ENCODE data around the gene FAM120B. TPM values are rescaled to one million over a fixed set of nuclear protein-coding genes. Genes with fewer than 3 reads are reported as not detected.

The FAM120B gene
- total RNA-seq, 4 donors from 2014 or later: 10.7 to 17.0 (median 13.5) TPM

- DNase-seq: no peak
- no peak for TF ChIP-seq POLR2A (IDR thresholded peaks at IDR 0.05)
- TF ChIP-seq, protein P1, sequence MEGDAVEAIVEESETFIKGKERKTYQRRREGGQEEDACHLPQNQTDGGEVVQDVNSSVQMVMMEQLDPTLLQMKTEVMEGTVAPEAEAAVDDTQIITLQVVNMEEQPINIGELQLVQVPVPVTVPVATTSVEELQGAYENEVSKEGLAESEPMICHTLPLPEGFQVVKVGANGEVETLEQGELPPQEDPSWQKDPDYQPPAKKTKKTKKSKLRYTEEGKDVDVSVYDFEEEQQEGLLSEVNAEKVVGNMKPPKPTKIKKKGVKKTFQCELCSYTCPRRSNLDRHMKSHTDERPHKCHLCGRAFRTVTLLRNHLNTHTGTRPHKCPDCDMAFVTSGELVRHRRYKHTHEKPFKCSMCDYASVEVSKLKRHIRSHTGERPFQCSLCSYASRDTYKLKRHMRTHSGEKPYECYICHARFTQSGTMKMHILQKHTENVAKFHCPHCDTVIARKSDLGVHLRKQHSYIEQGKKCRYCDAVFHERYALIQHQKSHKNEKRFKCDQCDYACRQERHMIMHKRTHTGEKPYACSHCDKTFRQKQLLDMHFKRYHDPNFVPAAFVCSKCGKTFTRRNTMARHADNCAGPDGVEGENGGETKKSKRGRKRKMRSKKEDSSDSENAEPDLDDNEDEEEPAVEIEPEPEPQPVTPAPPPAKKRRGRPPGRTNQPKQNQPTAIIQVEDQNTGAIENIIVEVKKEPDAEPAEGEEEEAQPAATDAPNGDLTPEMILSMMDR (IDR thresholded peaks at IDR 0.05 in 4 of 5, conservative IDR thresholded peaks at IDR 0.05 in 1 of 5): no peak
Measured at GRCh38 chr6:170271771-170272314, 34.7 kb upstream of the FAM120B start.

GRCh38 chr6:170272341-170273065, 34.1 kb upstream of the FAM120B start:
- intact Hi-C loops (cut with DNase I; ENCODE audit: low total_unique reads): no loop called here
- Histone ChIP-seq H3K4me3 (peak overlapping the region in 1 of 4 donors; percentile 4), H3K4me1 (peaks cover 15 to 16% of the 10 kb centered on the region in 2 donors), H3K27ac (no peak overlapping the region), H3K27me3 (no peaks in the 10 kb centered on the region), H3K36me3 (no peaks in the 10 kb centered on the region), H3K9me3 (no peaks in the 10 kb centered on the region)
- TF ChIP-seq POLR2A (IDR thresholded peaks at IDR 0.05): no peak
- TF ChIP-seq, protein P1 (IDR thresholded peaks at IDR 0.05 in 4 of 5, conservative IDR thresholded peaks at IDR 0.05 in 1 of 5): no peak
- ATAC-seq (no peak), DNase-seq (no peak)
- in situ Hi-C loops (cut with MboI; ENCODE audit: low sequenced_read_pairs in 4 of 4): no loop called here

More at GRCh38 chr6:170271771-170272314, 34.7 kb upstream of the FAM120B start:
- no peaks in the 10 kb centered on the region for H3K9me3 ChIP-seq
- in situ Hi-C loops (cut with MboI; ENCODE audit: low sequenced_read_pairs in 4 of 4): no loop called here
- H3K4me3 ChIP-seq: peak overlapping the region in 1 of 4 donors; percentile 4
- ATAC-seq: no peak
- H3K36me3 ChIP-seq: no peaks in the 10 kb centered on the region
- intact Hi-C loops (cut with DNase I; ENCODE audit: low total_unique reads): no loop called here
- no peaks in the 10 kb centered on the region for H3K27me3 ChIP-seq
- H3K27ac ChIP-seq: no peak overlapping the region
- H3K4me1 ChIP-seq: peaks cover 12 to 13% of the 10 kb centered on the region in 2 donors

GRCh38 chr6:170273191-170273590, 33.4 kb upstream of the FAM120B start:
- no peak for DNase-seq
- Histone ChIP-seq H3K9me3 (no peaks in the 10 kb centered on the region), H3K36me3 (no peaks in the 10 kb centered on the region), H3K4me3 (no peak overlapping the region), H3K27me3 (no peaks in the 10 kb centered on the region), H3K27ac (no peak overlapping the region), H3K4me1 (peaks cover 15 to 17% of the 10 kb centered on the region in 2 donors)
- intact Hi-C loops (cut with DNase I; ENCODE audit: low total_unique reads): no loop called here
- TF ChIP-seq, protein P1 (IDR thresholded peaks at IDR 0.05 in 4 of 5, conservative IDR thresholded peaks at IDR 0.05 in 1 of 5): no peak
- TF ChIP-seq POLR2A (IDR thresholded peaks at IDR 0.05): no peak
- ATAC-seq: no peak
- in situ Hi-C loops (cut with MboI; ENCODE audit: low sequenced_read_pairs in 4 of 4): no loop called here

GRCh38 chr6:170273681-170274080, 32.9 kb upstream of the FAM120B start:
- intact Hi-C loops (cut with DNase I; ENCODE audit: low total_unique reads) (no loop called here), in situ Hi-C loops (cut with MboI; ENCODE audit: low sequenced_read_pairs in 4 of 4) (no loop called here)
- TF ChIP-seq, protein P1 (IDR thresholded peaks at IDR 0.05 in 4 of 5, conservative IDR thresholded peaks at IDR 0.05 in 1 of 5): no peak
- no peak for TF ChIP-seq POLR2A (IDR thresholded peaks at IDR 0.05)
- no peaks in the 10 kb centered on the region for H3K36me3 ChIP-seq
- H3K4me1 ChIP-seq: peaks cover 15 to 19% of the 10 kb centered on the region in 2 donors
- ATAC-seq (no peak), DNase-seq (no peak)
- H3K4me3 ChIP-seq: no peak overlapping the region
- no peaks in the 10 kb centered on the region for H3K27me3 ChIP-seq
- H3K9me3 ChIP-seq: no peaks in the 10 kb centered on the region
- no peak overlapping the region for H3K27ac ChIP-seq

Measured in gastrocnemius medialis (tissue), 4 donors.